ENCODE measurements around the gene ZNF366.

ZNF366 gene

GRCh38 chr5:72488756-72489155, 18.5 kb downstream of the ZNF366 start:
- DNase-seq: no peak

GRCh38 chr5:72487177-72487576, 20.0 kb downstream of the ZNF366 start:
- no peak for DNase-seq

GRCh38 chr5:72486371-72486770, 20.8 kb downstream of the ZNF366 start:
- DNase-seq: no peak

GRCh38 chr5:72485430-72485974, 21.7 kb downstream of the ZNF366 start:
- no peak for DNase-seq

GRCh38 chr5:72482046-72482445, 25.2 kb downstream of the ZNF366 start:
- no peak for DNase-seq

- DNase-seq: no peak
Measured at GRCh38 chr5:72480841-72481240, 26.4 kb downstream of the ZNF366 start.

GRCh38 chr5:72479921-72480320, 27.3 kb downstream of the ZNF366 start:
- no peak for DNase-seq

- DNase-seq: no peak
Measured at GRCh38 chr5:72478684-72479083, 28.5 kb downstream of the ZNF366 start.

GRCh38 chr5:72478276-72478675, 28.9 kb downstream of the ZNF366 start:
- no peak for DNase-seq

- no peak for DNase-seq
Measured at GRCh38 chr5:72477644-72478043, 29.6 kb downstream of the ZNF366 start.

GRCh38 chr5:72477176-72477575, 30.0 kb downstream of the ZNF366 start:
- DNase-seq: no peak

GRCh38 chr5:72476721-72477120, 30.5 kb downstream of the ZNF366 start:
- no peak for DNase-seq

GRCh38 chr5:72476275-72476674, 30.9 kb downstream of the ZNF366 start:
- DNase-seq: no peak

- no peak for DNase-seq
Measured at GRCh38 chr5:72474516-72474915, 32.7 kb downstream of the ZNF366 start.

- DNase-seq: no peak
Measured at GRCh38 chr5:72474046-72474500, 33.1 kb downstream of the ZNF366 start.

- no peak for DNase-seq
Measured at GRCh38 chr5:72472666-72473422, 34.4 kb downstream of the ZNF366 start.

GRCh38 chr5:72472031-72472430, 35.2 kb downstream of the ZNF366 start:
- DNase-seq: no peak

- DNase-seq: no peak
Measured at GRCh38 chr5:72470826-72471225, 36.4 kb downstream of the ZNF366 start.

- DNase-seq: no peak
Measured at GRCh38 chr5:72468606-72469005, 38.6 kb downstream of the ZNF366 start.

GRCh38 chr5:72468024-72468423, 39.2 kb downstream of the ZNF366 start:
- no peak for DNase-seq

- DNase-seq: no peak
Measured at GRCh38 chr5:72467461-72467860, 39.7 kb downstream of the ZNF366 start.

GRCh38 chr5:72465601-72466563, 41.3 kb downstream of the ZNF366 start:
- no peak for DNase-seq

- no peak for DNase-seq
Measured at GRCh38 chr5:72465066-72465465, 42.1 kb downstream of the ZNF366 start.

- DNase-seq: no peak
Measured at GRCh38 chr5:72464071-72464470, 43.1 kb downstream of the ZNF366 start.
